Measurements from ENCODE around the gene NOXA1. TPM values are rescaled to one million over a fixed set of nuclear protein-coding genes. Genes with fewer than 3 reads are reported as not detected.

Gene NOXA1
- total and polyA plus RNA-seq, 9 of the 15 experiments (the other 6 are each of a cell fraction or from before 2014, with no cell fraction given) = 0.07 to 1.2 (median 0.20) TPM; not detected in 4

DNA sequence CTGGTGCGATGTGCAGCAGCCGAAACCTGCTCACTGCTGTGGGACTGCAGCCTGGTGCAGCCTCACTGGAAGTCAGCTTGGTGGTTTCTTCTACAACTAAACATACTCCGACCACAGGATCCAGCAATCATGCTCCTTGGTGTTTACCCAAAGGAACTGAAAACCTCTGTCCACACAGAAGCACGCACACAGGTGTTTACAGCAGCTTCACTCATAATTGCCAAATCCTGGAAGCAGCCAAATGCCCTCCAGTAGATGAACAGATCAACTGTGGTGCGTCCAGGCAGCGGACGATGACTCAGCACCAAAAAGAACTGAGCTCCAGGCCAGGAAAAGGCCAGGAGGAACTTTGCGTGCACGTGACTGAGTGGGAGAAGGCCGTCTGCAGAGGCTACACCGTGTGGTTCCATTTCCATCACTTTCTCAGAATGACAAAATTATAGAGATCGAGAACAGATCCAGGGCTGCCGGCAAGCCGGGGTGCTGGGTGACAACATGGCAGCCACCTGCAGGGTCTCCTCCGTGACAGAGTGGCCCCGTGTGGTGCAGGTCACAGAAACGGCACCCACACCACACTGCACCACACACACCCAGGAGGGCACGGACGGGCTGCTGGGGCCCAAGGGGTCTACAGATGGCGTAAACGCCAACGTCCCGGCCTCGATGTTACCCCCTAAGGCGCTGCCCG is 59.0 kb downstream of the NOXA1 start (continued):
- TF ChIP-seq ZNF318 (IDR thresholded peaks at IDR 0.05; ENCODE audit: borderline replicate concordance in 1 of 2, low read depth in 1 of 2) = peak in 1 of 2 experiments; percentile 24; a peak in 1 of 4 replicates
- no peak for TF ChIP-seq ZMIZ1 (IDR thresholded peaks at IDR 0.05; ENCODE audit: low read depth in 2 of 2, low read length in 2 of 2)
- TF ChIP-seq KAT8 (IDR thresholded peaks at IDR 0.05; ENCODE audit: low read depth) = no peak
- TF ChIP-seq LEF1 (IDR thresholded peaks at IDR 0.05) = peak; percentile 84; the same call in 1 of the 2 replicates
- no peak for TF ChIP-seq LCOR (CRISPR knock-in tag; IDR thresholded peaks at IDR 0.05)
- TF ChIP-seq BACH1 (tag; IDR thresholded peaks at IDR 0.05) = peak; percentile 94
- TF ChIP-seq HLTF (IDR thresholded peaks at IDR 0.05) = no peak
- TF ChIP-seq, protein P1, sequence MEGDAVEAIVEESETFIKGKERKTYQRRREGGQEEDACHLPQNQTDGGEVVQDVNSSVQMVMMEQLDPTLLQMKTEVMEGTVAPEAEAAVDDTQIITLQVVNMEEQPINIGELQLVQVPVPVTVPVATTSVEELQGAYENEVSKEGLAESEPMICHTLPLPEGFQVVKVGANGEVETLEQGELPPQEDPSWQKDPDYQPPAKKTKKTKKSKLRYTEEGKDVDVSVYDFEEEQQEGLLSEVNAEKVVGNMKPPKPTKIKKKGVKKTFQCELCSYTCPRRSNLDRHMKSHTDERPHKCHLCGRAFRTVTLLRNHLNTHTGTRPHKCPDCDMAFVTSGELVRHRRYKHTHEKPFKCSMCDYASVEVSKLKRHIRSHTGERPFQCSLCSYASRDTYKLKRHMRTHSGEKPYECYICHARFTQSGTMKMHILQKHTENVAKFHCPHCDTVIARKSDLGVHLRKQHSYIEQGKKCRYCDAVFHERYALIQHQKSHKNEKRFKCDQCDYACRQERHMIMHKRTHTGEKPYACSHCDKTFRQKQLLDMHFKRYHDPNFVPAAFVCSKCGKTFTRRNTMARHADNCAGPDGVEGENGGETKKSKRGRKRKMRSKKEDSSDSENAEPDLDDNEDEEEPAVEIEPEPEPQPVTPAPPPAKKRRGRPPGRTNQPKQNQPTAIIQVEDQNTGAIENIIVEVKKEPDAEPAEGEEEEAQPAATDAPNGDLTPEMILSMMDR (IDR thresholded peaks at IDR 0.05 in 2 of 3, conservative IDR thresholded peaks at IDR 0.05 in 1 of 3; ENCODE audit: insufficient read depth in 2 of 3, low read depth in 1 of 3, low read length in 3 of 3) = no peak
- no peak for TF ChIP-seq MAZ (CRISPR knock-in tag; conservative IDR thresholded peaks at IDR 0.05 in 1 of 2, IDR thresholded peaks at IDR 0.05 in 1 of 2)
- TF ChIP-seq RBM17 (IDR thresholded peaks at IDR 0.05; ENCODE audit: borderline replicate concordance, low read depth, low read length) = no peak
- TF ChIP-seq RUNX1 (IDR thresholded peaks at IDR 0.05; ENCODE audit: low read depth) = no peak
- 0 out of 2 replicates have a peak, but pooled peaks have one; percentile 50 for TF ChIP-seq ZNF41 (CRISPR knock-in tag; conservative IDR thresholded peaks at IDR 0.05)
- TF ChIP-seq SOX6 (IDR thresholded peaks at IDR 0.05) = peak; percentile 68
- peak; percentile 43; the same call in 1 of the 2 replicates for TF ChIP-seq NFRKB (IDR thresholded peaks at IDR 0.05; ENCODE audit: low read depth)
